Measurements from ENCODE around the gene HPDL.
"Not testable (repeated sequence)": the region's sequence is repeated elsewhere in the genome, so short reads cannot be mapped to it uniquely, and the experiment has no call there.

Gene HPDL

GRCh38 chr1:45326627-45327623, at the start of gene HPDL:
HPDL (plus strand) TSS chr1:45326895; CDS start chr1:45327149, 254 bp downstream.
- peak; percentile 9 for DNase-seq

GRCh38 chr1:45282351-45282750, 44.3 kb upstream of the HPDL start:
- DNase-seq = no peak

- DNase-seq = not testable (repeated sequence)
These were observed 41.8 kb upstream of the HPDL start for GRCh38 chr1:45284858-45285257.

GRCh38 chr1:45286521-45286920, 40.2 kb upstream of the HPDL start:
- not testable (repeated sequence) for DNase-seq

GRCh38 chr1:45291002-45291401, 35.7 kb upstream of the HPDL start:
- DNase-seq = not testable (repeated sequence)

GRCh38 chr1:45291716-45292115, 35.0 kb upstream of the HPDL start:
- no peak for DNase-seq

- no peak for DNase-seq
These were observed 28.9 kb upstream of the HPDL start for GRCh38 chr1:45297666-45298356.

GRCh38 chr1:45299296-45299695, 27.4 kb upstream of the HPDL start:
- DNase-seq = no peak

- peak; percentile 25 for DNase-seq
These were observed 26.6 kb upstream of the HPDL start for GRCh38 chr1:45299981-45300668.

- no peak for DNase-seq
These were observed 26.1 kb upstream of the HPDL start for GRCh38 chr1:45300669-45300997.

GRCh38 chr1:45302505-45303150, 24.1 kb upstream of the HPDL start:
- no peak for DNase-seq

GRCh38 chr1:45303520-45304310, 23.0 kb upstream of the HPDL start:
- peak; percentile 89 for DNase-seq

GRCh38 chr1:45304311-45305081, 22.2 kb upstream of the HPDL start:
- DNase-seq = peak; percentile 40

GRCh38 chr1:45305231-45305630, 21.5 kb upstream of the HPDL start:
- DNase-seq = no peak

- DNase-seq = no peak
These were observed 20.4 kb upstream of the HPDL start for GRCh38 chr1:45306319-45306718.

GRCh38 chr1:45306905-45307304, 19.8 kb upstream of the HPDL start:
- no peak for DNase-seq

- no peak for DNase-seq
These were observed 12.4 kb upstream of the HPDL start for GRCh38 chr1:45314266-45314665.

- no peak for DNase-seq
These were observed 9.5 kb upstream of the HPDL start for GRCh38 chr1:45317166-45317565.

- DNase-seq = no peak
These were observed 6.9 kb upstream of the HPDL start for GRCh38 chr1:45319761-45320160.

- no peak for DNase-seq
These were observed 5.3 kb upstream of the HPDL start for GRCh38 chr1:45321444-45321843.

GRCh38 chr1:45322486-45323040, 4.1 kb upstream of the HPDL start:
- no peak for DNase-seq

Measured in DMS 273 treated with DMSO at 0.1 percent for 48 hours (cell line).